ENCODE data around the gene DTNBP1.

DTNBP1 gene

DNA sequence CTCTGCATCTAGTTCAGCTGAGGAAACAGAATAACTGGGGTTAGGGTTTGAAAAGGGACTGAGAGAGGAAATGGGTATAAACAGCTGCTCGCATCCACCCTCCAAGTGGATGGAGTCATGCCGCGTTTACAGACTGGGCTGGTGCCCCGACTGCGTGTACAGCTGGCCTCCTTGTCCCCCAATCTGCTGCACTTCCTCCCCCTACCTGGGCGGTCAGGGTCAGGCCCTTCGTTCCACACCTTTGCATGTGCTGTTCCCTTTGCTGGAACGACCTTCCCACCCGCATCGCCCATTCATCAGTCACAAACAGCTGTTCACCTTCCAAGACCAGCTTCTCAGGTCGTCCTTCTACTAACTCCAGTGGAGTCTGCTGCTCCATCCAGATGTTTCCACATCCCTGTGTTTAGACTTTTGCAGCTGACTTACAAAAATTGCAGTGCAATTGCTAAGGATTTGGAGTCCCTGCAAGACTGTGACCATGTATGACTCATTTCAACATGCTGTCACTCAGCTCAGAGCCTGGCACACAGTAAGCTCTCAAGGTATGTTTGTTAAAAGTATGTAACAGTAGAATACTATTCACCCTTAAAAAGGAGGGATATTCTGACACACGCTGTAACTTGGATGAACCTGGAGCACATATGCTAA, 129.3 kb downstream of the DTNBP1 start:
- DNase-seq (ENCODE audit: low spot score), result no peak

DNA sequence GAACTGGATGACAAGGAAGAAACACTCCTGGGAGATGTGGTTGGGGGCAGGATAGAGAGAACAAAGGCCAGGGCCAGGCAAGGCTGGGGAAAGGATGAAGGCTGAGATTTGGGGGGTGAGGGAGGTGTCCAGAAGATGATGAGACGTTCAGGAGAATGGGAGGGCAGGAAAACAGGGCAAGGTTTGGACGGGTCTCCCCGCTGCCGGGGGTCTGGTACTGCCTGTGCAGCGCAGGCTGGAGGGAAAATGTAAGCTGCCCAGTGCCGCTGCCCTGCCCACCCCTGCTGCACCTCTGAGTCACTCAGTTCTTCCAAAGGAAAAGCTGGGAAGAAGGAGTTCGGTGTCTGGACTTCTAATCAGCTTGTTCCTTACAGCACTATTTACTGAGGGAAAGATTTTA, 130.9 kb downstream of the DTNBP1 start:
- no peak for DNase-seq (ENCODE audit: low spot score)

DNA sequence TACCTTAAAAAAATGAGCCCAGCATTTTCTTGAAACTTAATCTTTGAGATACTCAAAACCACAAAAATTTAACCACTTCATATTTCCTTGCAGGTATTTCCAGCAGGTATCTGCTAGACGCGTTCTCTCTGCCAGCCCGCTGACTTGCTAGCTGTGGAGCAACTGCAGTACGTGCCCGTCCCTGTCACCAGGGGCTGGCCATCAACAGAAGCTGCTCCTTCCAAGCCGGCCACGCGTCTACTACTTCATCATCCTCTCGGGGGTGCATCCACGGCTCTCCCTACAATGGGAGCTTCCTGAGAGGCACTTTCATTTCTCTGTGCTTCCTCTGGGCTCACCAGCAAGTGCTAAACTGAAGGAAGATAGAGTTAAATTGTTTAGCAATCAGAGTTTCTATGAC, 132.4 kb downstream of the DTNBP1 start:
- no peak for DNase-seq (ENCODE audit: low spot score)

DNA sequence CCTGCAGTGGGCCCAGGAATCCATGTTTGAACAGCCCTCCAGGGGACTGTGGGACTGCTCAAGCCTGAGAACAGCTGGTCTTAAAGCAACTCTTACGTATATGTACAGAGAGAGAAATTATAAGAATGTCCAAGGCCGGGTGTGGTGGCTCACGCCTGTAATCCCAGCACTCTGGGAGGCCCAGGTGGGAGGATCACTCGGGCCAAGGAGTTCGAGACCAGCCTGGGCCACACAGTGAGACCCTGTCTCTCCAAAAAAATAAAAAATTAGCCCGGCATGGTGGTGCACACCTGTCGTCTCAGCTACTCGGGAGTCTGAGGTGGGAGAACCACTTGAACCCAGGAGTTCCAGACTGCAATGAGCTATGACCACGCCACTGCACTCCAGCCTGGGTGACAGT, 134.0 kb downstream of the DTNBP1 start:
- DNase-seq (ENCODE audit: low spot score), result no peak

DNA sequence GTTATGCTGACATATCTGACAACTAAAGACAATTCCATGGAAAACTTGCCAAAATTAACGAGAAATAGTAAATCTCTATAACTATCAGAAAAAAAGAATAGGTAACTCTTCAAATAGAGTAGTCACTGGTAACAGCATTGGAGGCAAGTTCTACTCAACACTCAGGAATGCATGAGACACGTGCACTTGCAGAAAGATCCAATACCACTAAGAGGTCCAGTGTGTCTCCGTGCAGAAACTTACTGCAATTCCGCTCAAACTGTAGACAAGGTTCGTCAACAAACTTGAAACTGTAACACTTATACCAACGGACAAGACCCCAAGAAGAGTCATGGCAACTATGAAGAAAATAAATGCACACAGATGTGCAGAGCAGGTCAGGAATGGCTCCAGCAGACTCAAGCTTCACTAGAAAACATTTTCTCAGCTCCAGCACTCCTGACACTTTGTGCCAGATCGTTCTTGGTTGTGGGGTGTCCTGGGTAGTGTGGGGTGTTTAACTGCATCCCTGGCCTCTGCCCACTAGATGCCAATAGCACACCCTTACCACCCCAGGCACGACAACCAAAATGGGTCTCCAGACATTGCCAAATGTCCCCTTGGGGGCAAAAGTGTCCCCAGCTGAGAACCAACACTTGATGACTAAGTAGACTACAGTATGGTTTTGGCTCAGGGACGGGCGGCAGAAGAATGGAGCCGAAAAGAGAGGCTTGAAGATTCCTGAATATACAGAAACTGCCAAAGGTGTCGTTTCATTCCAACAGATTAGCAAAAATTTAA, 134.8 kb downstream of the DTNBP1 start:
- no peak for DNase-seq (ENCODE audit: low spot score)

DNA sequence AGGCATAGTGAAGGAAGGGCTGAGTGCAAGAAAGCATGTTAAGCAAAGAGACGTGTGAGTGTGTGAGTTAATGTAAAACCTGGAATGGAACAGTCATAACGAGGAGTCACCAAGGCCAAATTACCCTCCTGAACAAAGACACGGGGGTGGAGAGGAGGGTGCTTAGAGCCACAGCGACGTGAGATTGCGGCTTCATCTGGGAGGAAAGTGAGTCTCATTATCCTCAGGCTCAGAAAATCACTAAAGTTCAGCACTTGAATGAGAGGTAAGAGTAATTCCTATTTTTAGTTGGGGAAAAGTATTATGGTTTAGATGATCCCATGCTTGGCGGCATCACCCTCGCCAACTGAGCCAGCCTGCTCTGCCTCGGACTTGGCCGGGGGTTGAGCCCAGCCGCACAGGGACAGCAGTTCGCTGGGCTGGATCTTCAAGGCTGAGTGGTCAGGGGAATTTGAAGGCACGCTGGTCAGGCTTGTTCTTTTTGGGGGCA, 136.6 kb downstream of the DTNBP1 start:
- DNase-seq (ENCODE audit: low spot score), result no peak

DNA sequence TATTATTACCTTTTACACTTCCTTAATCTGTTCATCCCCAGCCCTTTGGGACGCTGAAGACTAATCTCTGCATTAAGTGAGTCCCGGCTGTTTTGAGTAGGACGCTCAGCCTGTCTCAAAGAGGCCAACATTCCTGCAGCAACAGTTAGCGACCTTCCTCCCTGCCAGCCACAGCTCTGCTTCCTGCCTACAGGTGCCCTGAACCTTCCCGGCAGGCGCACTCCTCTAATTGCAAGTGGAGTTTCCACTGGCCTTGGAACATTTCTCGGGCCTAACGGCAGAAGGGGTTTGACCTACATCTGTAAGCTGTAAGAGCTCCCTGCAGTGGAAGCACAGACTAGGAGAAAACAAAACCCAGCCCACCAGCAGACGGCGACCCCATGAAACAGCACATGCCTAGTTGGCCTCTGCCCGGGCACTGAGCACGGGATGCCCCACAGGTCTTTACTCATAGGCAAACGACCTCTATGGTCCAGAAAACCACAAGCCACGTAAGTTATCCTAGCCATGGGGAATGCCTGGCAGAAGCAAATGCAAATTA, 137.9 kb downstream of the DTNBP1 start:
- no peak for DNase-seq (ENCODE audit: low spot score)

DNA sequence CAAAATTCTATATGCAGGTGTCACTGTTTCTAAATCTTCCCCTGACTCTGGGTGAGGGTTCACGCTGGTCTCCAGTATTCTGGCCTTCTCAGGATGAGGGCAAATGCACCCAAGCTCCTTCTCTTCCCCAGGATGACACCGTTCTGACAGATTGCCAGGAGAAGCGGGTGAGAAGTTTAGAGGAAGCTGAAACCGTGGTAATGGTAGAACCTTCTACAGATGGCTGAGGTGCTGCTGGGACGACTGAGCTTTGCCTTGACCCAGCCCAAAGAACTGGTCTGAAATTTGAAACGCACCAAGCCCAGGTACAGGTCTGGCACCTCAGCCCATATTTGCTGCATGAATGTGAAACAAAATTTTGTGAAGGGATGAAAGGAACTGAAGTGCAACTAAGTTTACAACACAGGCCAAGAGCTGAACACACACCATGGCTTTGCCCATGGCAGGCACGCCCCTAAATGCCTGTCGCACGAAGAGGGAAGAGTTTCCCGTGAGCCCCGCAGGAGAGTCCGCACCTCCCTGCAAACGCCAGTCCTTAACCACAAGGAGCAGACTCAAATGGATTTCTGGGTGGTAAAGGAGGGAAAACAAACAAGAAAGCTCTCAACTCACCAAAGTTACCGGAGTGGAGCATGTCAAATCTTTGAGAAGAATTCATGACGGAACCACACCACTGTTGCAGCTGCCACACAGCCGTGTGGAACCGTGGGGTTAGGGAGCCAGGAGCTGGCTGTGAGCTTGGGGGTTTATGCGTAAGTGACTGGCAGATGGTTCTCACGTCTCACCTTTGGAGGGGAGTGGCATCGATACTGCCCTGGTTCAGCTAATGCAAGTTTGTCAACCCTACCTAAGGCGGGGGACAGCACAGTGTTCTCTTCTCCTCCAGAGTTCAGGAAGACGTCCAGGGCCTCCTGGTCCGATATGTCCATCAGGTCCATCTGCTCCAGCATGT, 138.9 kb downstream of the DTNBP1 start:
- no peak for DNase-seq (ENCODE audit: low spot score)

DNA sequence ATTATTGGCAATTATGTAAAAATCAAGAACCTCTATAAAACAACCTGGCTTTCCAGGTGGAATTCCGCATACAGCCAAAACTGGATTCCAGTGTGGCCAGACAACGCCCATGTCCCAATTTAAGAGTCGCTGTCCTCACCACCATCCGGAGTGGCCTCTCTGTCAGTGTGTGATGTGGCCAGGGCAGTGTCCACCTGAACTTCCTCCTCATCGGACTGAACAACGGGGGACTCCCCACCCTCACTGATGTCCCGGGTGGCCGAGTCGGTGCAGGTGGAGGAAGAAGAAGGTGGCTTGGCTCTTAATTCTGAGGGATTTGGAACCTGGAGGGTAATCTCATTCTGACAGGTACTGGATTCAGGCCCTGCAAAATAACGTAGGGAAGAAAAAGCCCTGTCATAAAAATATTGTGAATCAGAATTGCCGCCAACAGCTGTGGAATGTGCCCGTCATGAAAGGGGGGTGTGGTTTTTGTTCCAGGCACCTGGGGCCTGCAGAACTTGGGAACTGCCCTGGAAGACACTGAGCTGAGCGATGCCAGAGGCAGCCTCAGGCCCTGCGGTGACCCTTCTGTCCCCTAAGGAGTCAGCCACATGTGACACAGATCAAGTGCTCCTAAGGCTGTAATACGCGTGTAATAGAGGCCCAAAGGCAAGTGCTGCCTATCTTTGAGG, 139.8 kb downstream of the DTNBP1 start:
- no peak for DNase-seq (ENCODE audit: low spot score)

DNA sequence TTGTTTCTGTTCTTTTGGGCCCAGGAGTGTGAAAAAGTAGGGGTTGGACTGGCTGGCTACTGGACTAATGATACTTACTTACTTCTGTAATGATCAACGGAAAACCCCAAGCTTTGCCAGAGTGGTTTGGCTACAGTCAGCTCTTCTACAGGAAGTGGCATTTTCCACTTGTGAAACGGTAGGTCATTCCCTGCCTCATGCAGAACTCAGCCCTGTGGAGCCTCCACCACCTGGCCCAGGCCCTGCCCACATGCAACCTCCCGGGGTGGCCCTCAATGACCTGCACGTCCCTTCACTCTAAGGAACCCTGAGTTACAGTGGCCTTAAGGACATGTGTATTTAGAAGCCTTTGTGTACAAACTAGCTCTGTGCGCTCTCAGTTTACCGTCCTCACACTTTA, 140.4 kb downstream of the DTNBP1 start:
- DNase-seq (ENCODE audit: low spot score), result no peak

DNA sequence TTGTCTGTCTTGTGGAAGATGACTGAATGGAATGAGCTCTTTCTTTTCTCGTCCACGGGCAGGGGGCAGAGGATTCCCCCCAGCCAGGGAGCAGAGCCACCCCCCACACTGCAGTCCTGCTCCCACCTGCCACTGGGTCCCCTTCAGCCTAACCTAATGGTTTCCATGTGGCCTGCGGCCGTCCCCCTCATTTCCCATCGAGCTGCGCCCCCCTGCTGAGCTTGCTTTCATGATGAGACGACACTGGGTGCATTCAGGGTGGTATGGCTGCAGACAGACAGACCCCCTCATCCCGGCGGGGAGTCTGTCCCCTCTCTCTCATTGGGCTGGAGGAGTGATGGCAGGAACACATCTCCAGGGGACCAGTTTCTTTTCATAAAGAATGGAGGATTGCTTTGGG, 140.8 kb downstream of the DTNBP1 start:
- DNase-seq (ENCODE audit: low spot score), result no peak

DNA sequence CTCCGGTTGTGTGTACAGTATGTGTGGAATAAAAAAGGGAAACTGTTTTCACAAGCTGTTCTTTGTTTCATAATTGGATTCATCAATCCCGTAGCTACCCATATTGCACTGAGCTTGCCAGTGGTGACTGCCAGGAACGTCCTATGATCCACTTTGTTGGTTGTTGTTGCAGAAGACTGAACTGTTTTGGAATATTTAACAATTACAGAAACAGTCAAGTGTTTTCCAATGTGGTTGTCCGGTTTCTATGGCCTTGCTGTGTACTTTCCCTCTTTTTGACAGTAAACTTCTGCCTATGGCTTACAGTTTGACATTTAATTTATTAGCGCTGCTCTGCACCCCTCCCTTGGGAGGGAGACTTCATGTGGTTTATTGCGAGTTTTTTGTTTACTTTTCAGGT, 141.2 kb downstream of the DTNBP1 start:
- DNase-seq (ENCODE audit: low spot score), result no peak

DNA sequence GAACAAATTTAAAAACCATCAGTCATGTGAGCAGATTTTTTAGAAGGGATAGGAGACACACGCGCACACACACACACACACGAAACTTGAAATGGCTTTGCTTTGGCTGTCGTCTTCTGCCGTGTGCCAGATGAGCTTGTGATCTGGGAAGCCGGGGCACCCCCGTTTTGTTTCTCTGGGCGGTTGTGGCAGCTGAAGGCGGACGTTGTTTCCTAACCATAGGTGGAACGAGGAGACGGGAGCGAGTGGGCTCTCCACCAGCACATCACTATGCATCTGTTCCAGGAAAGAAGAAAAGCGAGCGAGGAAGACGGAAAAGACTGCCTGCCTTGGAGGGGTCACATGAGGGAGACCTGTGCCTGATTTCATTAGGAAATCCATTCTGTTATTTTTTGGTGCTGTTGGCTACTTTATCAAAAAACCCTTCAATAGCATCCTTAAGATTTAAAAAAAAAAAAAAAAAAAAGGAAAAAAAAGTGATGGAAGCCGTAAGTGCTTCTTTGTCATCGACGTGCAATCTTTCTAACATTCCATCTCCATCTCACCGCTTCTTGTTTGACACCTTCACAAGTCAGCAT, 142.1 kb downstream of the DTNBP1 start:
- DNase-seq (ENCODE audit: low spot score), result no peak

DNA sequence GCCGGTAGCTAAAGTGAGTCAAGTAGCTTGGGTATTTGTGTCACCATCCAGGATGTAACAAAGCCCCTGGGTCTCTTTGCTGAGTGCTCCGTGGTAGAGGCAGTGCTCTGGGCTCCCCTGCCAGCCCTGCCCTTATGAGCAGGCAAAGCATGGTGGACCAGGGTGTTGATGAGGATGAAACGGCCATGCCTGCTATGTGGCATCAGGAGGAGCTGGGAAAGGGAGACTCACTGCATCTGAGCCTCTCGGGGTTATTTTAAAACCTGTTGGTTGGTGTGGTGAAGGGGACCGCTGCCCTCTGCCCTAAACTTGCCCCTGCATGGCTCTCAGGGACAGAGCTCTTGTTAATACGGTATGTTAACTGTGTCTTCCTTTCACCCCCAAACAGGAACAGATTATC, 143.1 kb downstream of the DTNBP1 start:
- DNase-seq (ENCODE audit: low spot score), result no peak

DNA sequence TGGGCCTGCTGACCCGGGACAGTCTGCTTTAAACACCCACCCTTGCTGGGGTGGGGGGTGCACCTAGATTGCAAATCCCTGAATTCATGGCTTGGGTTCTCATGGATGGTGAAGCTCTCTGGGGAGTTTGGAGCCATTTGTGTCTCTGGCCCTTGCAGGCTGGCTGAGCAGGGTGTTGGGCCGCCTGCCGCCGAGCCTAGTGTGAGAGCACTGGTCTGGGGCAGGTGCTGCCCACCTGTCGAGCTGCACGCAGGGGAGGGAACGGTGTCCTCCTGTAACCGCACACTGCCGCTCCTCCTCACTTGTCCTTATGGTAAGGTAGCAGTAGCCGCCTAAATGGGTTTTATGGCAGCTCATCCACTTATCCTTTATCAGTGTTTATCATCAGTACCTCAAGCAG, 143.9 kb downstream of the DTNBP1 start:
- no peak for DNase-seq (ENCODE audit: low spot score)

DNA sequence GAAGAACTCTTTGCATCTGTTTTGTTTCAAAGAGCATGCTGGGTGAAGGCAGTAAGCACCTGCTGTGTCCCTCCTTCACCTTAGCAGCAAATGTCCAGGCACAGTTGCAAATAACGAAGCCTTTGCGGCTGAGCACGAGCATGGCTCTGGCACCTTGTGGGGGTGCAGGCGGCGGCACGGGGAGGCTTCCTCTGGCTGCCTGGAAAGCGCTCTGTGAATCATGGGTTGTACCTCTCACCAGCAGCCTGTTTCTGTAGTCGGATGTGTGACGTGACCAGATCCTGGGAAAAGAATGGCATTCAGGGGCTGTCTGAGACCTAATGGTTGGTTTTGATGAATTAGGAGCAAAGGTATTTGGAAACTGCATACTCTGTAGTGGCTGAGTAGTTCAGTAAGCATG, 144.8 kb downstream of the DTNBP1 start:
- DNase-seq (ENCODE audit: low spot score), result no peak

DNA sequence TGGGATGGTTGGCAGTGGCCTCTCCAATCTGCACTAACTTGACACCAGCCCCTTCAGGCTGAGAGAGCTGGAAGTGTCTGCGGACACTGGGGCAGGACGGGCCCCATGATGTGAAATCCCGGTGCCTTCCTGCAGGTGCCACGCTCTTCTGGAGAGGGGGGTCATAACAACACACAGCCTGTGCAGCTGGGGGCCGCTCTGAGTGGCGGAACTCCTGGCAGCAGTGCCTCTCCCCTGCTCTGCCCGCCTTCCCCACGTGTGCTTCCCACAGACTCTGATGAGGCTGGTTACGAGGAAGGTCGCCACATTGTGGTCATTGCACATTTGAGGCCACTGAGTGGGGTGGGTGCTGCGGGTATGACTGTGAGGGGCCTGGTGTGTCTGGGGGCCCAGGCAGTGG, 145.2 kb downstream of the DTNBP1 start:
- no peak for DNase-seq (ENCODE audit: low spot score)

DNA sequence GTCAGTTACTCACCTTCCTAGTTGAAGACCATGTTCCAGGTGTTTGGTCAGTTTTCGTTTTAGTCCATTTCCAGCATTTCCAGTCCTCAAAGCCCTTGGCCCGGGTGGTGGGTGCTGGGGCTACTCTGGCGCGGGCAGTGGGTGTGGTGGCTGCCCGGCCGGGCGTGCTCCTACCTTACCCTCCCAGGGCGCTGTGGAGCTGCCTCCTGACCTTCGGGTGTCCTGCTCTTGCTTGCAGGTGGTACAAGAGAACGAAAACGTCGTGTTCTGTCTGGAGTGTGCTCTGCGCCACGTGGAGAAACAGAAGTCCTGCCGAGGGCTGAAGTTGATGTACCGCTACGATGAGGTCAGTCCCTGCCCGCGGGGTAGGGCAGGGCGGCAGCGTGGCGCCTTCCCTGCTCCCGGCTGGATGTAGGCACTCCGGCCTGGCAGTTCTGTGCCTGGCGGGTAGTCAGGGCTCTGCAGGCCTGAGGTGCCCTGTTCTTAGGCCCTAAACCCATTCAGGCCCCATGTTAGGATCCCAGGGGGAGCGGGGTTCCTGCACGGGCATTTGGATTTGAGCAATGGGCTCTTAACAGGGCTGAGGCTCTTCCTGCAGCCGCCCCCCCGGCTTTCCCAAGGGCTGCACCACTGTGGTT, 145.8 kb downstream of the DTNBP1 start:
- no peak for DNase-seq (ENCODE audit: low spot score)

DNA sequence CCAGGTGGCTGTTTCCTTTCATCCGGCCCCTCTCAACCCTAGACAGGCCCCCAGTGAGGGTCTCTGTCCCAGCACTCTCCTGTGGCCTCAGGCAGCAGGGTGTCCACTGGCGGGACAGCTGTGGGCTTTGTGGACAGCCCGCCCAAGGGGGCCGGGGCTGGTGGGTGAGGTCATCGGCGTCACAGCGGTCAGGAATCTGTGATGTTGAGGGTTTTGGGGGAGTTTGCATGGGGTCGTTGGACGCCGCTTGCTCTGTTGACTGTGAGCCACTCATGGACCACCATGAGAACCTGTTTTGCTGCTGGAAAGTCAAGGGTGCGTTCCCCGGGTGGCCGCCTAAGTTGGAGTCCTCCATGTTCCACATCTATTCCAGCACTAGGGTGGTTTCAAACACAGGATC, 146.4 kb downstream of the DTNBP1 start:
- DNase-seq (ENCODE audit: low spot score), result no peak

DNA sequence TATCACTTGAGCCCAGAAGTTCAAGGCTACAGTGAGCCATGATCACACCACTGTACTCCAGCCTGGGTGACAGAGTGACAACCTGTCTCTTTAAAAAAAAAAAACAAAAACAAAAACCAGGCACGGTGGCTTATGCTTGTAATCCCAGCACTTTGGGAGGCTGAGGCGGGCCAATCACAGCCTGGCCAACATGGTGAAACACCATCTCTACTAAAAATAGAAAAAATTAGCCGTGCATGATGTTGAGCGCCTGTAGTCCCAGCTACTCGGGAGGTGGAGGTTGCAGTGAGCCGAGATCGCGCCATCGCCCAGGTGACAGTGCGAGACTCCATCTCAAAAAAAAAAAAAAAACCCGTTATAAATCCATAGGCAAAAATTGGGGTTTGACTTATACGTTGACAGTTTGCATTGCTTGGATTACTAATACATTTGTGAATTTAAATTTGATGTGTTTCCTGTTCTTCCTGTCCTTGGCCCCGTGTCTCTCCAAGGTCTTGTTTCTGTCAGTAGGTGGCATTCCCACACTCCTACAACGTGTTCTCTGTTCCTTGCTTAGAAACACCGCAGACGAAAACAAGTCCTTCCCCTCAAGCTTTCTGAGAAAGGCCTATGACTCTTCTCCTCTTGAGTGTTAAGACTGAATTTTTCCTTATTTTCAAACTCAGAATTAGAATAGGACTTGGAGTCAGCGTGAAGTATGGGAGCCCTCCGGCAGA, 147.0 kb downstream of the DTNBP1 start:
- no peak for DNase-seq (ENCODE audit: low spot score)

Data from kidney capillary endothelial cell (primary cell).